Measurements from ENCODE around the gene KDM7A.

DNA sequence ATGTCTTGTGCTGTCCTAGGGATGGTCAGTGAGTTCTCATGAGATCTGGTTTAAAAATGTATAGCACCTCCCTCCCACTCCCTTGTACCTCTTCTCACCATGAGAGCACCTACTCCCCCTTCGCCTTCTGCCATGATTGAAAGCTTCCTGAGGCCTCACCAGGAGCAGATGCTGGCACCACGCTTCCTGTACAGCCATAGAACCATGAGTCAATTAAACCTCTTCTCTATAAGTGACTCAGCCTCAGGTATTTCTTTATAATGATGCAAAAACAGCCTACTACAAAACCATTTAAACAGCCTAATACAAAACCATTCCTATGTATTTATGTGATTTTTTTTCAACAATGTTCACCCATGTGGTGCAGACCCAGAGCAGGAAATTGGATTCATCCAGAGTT lies 32.0 kb downstream of the KDM7A start:
- TF ChIP-seq POLR2A (IDR thresholded peaks at IDR 0.05) (no peak), CTCF (IDR thresholded peaks at IDR 0.05) (no peak), EP300 (IDR thresholded peaks at IDR 0.05) (no peak)

Measured in ovary (tissue), 3 donors.